ENCODE results near the gene ARG2.

DNA sequence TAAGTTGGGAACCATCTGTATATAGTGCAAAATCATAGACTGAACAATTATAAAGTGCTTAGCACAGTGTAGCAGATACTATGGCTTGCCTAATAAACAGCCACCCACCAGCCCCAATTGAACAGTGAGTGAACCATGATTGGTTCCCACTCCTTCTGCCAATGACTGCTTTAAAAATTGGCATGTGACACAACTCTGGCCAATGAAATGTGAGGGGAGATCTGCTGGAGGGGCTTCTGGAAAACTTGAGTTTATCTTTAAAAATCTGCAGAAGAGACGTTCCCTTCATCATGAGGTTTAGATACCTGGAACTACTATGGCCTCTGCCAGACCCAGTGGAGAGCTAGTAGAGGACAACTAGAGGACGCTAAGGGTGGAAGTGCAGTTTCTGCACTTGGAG, 24.3 kb upstream of the ARG2 start:
- TF ChIP-seq, protein P1, sequence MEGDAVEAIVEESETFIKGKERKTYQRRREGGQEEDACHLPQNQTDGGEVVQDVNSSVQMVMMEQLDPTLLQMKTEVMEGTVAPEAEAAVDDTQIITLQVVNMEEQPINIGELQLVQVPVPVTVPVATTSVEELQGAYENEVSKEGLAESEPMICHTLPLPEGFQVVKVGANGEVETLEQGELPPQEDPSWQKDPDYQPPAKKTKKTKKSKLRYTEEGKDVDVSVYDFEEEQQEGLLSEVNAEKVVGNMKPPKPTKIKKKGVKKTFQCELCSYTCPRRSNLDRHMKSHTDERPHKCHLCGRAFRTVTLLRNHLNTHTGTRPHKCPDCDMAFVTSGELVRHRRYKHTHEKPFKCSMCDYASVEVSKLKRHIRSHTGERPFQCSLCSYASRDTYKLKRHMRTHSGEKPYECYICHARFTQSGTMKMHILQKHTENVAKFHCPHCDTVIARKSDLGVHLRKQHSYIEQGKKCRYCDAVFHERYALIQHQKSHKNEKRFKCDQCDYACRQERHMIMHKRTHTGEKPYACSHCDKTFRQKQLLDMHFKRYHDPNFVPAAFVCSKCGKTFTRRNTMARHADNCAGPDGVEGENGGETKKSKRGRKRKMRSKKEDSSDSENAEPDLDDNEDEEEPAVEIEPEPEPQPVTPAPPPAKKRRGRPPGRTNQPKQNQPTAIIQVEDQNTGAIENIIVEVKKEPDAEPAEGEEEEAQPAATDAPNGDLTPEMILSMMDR (IDR thresholded peaks at IDR 0.05; ENCODE audit: low read depth, low read length, poor library complexity, severe bottlenecking), result no peak
- no peak for TF ChIP-seq EZH2phosphoT487 (IDR thresholded peaks at IDR 0.05; ENCODE audit: borderline replicate concordance, low read length)
